H1 (cell line): ENCODE measurements around the gene SRGAP3. TPM values are rescaled to one million over a fixed set of nuclear protein-coding genes. Genes with fewer than 3 reads are reported as not detected.

Source experiments
- ASH2L ChIP-seq: fragments of 200-600, 300-600 bp; sonication (generic); IDR thresholded peaks from one replicate; pipeline ENCODE4 v1.7.1; 2017; ENCODE audit warnings: low read length
- CHD1 ChIP-seq: IDR thresholded peaks from 2 replicates; pipeline ENCODE4 v1.6.1; 2012; ENCODE audit warnings: low read depth, low read length, improper control_type of control experiment
- CTBP2 ChIP-seq: IDR thresholded peaks from 2 replicates; pipeline ENCODE4 v1.7.0; 2011; ENCODE audit warnings: borderline replicate concordance, mild to moderate bottlenecking, moderate library complexity, mixed read lengths, low read length; ENCODE audit not compliant: insufficient read depth, insufficient read length
- KDM4A ChIP-seq: IDR thresholded peaks from one replicate; pipeline ENCODE4 v1.7.1; 2012; ENCODE audit warnings: low read depth, mild to moderate bottlenecking, moderate library complexity, low read length, inconsistent platforms; ENCODE audit not compliant: severe bottlenecking
- NANOG ChIP-seq: IDR thresholded peaks from 2 replicates; pipeline ENCODE4 v1.6.1; 2011; ENCODE audit warnings: low read length, low read depth, mild to moderate bottlenecking, inconsistent platforms; ENCODE audit not compliant: insufficient read depth, poor library complexity, severe bottlenecking
- NRF1 ChIP-seq: IDR thresholded peaks from 2 replicates; pipeline ENCODE4 v1.6.1; 2011; ENCODE audit warnings: mild to moderate bottlenecking, low read depth, low read length, improper control_type of control experiment
- RFX5 ChIP-seq: IDR thresholded peaks from 2 replicates; pipeline ENCODE4 v1.6.1; 2011; ENCODE audit warnings: low read depth, low read length, improper control_type of control experiment, borderline replicate concordance
- SIX5 ChIP-seq: IDR thresholded peaks from 2 replicates; pipeline ENCODE4 v1.6.1; 2011; ENCODE audit warnings: mild to moderate bottlenecking, low read depth, low read length
- SRF ChIP-seq: IDR thresholded peaks from 2 replicates; pipeline ENCODE4 v1.6.1; 2011; ENCODE audit warnings: mild to moderate bottlenecking, low read depth, low read length, moderate library complexity
- YY1 ChIP-seq: IDR thresholded peaks from 2 replicates; pipeline ENCODE4 v1.6.1; 2011; ENCODE audit warnings: low read depth, mild to moderate bottlenecking, low read length
- polyA plus RNA-seq, 7 experiments: library from polyadenylated mRNA; depleted of rRNA in 3 of 7; stranded (reverse) in 5 of 7; unstranded in 2 of 7; fragments of >200 nt in 5 of 7; fragments of 200-250 nt in 2 of 7; gene quantifications; 1 replicate in 5 of 7; 2 replicates in 1 of 7; 4 replicates in 1 of 7; pipeline versions ENCODE4 v1.2.1 to v1.2.3, GENCODE V29; 2011 to 2013; ENCODE audit warnings: missing spikeins in 2 of 7, mixed read lengths in 2 of 7
- total RNA-seq: library from RNA; stranded (reverse); fragmentation: NEBNext Ultra II Directional; extraction: Animal tissue kit (Norgen Biotek cat#: 25700); gene quantifications from 2 replicates; pipeline ENCODE4 v1.2.1, GENCODE V29; 2021
- TF ChIP-seq, protein P1 (sequence below): fragments of 300-600 bp; sonication (generic); IDR thresholded peaks from 2 replicates; pipeline ENCODE4 v1.7.1; 2012; ENCODE audit warnings: low read length, moderate library complexity, mild to moderate bottlenecking, inconsistent platforms; ENCODE audit not compliant: insufficient replicate concordance

SRGAP3 gene
- total and polyA plus RNA-seq, 2 of the 8 experiments (the other 6 are each of a cell fraction or from before 2014, with no cell fraction given): 5.8 to 11.4 TPM

DNA sequence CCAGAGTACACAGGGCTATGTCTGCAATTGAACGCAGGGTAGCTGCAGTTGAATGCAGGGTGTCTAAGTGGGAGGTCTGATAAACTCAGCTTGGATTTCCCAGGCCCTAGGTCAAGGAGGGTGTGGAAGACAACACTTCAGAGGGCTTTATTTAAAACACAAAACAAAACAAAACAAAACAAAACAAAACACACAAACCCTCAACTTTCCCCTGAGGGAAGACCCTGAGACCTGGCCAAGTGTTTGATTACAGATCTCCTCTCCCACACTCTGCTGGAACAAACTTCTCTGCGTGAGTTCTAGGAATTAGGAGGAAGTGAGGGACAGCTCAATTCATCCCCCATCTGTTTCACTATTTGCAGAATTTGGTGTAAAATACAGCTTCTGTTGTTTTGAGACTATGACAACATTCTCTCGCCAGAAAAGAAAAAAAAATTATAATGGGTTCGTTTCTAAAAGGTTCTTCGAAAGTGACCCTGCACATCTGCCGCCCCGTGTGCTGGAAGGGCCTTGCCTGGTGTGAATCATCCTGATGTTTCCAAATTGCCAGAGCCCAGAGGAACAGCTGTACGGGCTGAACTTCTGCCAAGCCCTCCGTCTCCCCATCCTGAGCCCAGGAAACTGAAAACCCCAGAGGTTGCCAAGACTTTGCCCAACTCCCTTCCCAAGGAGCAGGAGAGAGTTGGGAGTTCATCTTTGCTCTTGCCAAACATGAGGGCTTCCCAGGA, 212.9 kb downstream of the SRGAP3 start (continued):
- TF ChIP-seq, protein P1, sequence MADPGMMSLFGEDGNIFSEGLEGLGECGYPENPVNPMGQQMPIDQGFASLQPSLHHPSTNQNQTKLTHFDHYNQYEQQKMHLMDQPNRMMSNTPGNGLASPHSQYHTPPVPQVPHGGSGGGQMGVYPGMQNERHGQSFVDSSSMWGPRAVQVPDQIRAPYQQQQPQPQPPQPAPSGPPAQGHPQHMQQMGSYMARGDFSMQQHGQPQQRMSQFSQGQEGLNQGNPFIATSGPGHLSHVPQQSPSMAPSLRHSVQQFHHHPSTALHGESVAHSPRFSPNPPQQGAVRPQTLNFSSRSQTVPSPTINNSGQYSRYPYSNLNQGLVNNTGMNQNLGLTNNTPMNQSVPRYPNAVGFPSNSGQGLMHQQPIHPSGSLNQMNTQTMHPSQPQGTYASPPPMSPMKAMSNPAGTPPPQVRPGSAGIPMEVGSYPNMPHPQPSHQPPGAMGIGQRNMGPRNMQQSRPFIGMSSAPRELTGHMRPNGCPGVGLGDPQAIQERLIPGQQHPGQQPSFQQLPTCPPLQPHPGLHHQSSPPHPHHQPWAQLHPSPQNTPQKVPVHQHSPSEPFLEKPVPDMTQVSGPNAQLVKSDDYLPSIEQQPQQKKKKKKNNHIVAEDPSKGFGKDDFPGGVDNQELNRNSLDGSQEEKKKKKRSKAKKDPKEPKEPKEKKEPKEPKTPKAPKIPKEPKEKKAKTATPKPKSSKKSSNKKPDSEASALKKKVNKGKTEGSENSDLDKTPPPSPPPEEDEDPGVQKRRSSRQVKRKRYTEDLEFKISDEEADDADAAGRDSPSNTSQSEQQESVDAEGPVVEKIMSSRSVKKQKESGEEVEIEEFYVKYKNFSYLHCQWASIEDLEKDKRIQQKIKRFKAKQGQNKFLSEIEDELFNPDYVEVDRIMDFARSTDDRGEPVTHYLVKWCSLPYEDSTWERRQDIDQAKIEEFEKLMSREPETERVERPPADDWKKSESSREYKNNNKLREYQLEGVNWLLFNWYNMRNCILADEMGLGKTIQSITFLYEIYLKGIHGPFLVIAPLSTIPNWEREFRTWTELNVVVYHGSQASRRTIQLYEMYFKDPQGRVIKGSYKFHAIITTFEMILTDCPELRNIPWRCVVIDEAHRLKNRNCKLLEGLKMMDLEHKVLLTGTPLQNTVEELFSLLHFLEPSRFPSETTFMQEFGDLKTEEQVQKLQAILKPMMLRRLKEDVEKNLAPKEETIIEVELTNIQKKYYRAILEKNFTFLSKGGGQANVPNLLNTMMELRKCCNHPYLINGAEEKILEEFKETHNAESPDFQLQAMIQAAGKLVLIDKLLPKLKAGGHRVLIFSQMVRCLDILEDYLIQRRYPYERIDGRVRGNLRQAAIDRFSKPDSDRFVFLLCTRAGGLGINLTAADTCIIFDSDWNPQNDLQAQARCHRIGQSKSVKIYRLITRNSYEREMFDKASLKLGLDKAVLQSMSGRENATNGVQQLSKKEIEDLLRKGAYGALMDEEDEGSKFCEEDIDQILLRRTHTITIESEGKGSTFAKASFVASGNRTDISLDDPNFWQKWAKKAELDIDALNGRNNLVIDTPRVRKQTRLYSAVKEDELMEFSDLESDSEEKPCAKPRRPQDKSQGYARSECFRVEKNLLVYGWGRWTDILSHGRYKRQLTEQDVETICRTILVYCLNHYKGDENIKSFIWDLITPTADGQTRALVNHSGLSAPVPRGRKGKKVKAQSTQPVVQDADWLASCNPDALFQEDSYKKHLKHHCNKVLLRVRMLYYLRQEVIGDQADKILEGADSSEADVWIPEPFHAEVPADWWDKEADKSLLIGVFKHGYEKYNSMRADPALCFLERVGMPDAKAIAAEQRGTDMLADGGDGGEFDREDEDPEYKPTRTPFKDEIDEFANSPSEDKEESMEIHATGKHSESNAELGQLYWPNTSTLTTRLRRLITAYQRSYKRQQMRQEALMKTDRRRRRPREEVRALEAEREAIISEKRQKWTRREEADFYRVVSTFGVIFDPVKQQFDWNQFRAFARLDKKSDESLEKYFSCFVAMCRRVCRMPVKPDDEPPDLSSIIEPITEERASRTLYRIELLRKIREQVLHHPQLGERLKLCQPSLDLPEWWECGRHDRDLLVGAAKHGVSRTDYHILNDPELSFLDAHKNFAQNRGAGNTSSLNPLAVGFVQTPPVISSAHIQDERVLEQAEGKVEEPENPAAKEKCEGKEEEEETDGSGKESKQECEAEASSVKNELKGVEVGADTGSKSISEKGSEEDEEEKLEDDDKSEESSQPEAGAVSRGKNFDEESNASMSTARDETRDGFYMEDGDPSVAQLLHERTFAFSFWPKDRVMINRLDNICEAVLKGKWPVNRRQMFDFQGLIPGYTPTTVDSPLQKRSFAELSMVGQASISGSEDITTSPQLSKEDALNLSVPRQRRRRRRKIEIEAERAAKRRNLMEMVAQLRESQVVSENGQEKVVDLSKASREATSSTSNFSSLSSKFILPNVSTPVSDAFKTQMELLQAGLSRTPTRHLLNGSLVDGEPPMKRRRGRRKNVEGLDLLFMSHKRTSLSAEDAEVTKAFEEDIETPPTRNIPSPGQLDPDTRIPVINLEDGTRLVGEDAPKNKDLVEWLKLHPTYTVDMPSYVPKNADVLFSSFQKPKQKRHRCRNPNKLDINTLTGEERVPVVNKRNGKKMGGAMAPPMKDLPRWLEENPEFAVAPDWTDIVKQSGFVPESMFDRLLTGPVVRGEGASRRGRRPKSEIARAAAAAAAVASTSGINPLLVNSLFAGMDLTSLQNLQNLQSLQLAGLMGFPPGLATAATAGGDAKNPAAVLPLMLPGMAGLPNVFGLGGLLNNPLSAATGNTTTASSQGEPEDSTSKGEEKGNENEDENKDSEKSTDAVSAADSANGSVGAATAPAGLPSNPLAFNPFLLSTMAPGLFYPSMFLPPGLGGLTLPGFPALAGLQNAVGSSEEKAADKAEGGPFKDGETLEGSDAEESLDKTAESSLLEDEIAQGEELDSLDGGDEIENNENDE: no peak
- TF ChIP-seq CTBP2: no peak
- no peak for TF ChIP-seq NRF1
- no peak for TF ChIP-seq NANOG
- TF ChIP-seq ASH2L: no peak
- no peak for TF ChIP-seq CHD1
- no peak for TF ChIP-seq YY1
- no peak for TF ChIP-seq SIX5
- no peak for TF ChIP-seq SRF
- TF ChIP-seq KDM4A: no peak
- TF ChIP-seq RFX5: no peak
